Activated T-cell treated with anti-CD3 and anti-CD28 coated beads for 4 hours (primary cell): ENCODE measurements around the gene SLC16A7.
"Not testable (repeated sequence)": the region's sequence is repeated elsewhere in the genome, so short reads cannot be mapped to it uniquely, and the experiment has no call there.

Experiments
- DNase-seq: peaks from one replicate; pipeline ENCODE4 v3.0.0-alpha.2; 2020

SLC16A7 gene

DNA sequence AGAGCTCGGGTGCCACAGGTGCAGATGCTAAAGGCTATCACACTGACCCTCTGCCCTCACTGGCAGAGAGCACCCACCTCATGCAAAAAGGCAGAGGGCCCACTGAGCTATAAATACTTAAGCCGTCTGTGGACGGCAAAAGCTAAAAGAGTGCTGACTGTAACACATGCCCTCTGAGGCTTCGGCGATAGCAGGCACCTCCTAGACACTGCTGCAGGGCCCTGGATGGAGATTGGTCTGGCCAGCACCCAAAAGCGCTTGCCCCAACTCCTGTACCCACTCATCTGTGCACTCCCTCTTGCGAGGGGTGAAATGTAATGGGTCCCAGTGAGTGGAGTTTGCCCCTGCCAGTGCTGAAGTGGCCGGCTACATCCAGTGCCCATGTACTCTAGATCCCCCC lies 148.7 kb downstream of the SLC16A7 start:
- DNase-seq, result no peak

DNA sequence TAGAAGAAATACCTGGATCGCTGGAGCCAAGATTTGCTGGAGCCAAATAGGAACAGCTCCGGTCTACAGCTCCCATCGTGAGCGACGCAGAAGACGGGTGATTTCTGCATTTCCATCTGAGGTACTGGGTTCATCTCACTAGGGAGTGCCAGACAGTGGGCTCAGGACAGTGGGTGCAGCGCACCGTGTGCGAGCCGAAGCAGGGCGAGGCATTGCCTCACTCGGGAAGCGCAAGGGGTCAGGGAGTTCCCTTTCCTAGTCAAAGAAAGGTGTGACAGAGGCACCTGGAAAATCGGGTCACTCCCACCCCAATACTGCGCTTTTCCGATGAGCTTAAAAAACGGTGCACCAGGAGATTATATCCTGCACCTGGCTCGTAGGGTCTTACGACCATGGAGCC lies 155.3 kb downstream of the SLC16A7 start:
- DNase-seq, result not testable (repeated sequence)

DNA sequence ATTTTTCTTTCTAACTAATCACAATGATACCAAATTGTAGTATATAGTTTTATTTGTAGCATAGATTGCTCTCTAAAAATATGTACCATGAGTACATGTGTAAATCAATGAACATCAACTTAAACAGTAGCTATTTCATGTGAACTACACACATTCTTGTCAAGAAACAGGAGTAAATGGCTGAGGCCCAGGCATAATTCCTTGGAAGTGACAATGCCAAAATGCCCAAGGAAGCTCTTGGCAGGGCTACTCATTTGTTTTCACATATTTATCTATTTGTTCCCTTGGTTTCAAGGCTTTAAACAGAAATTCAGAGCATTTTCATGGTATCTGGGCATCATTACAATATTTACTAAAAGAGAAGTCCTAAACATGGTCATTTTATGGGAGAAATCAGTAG lies 165.7 kb downstream of the SLC16A7 start:
- no peak for DNase-seq

DNA sequence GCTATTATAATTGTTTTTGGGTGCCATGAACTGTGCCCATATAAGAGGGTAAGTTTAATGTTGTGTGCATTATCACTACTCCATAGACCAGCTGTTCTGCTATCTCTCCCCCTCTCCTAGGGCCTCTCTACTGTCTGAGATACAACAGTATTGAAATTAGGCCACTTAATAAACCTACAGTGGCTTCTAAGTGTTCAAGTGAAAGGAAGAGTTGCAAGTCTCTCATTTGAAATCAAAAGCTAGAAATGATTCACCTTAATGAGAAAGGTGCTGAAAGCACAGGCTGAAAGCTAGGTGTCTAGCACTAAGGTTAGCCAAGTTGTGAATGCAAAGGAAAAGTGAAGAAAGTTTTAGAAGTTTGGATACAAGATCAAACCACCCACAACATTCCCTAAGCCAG lies 168.0 kb downstream of the SLC16A7 start:
- no peak for DNase-seq

DNA sequence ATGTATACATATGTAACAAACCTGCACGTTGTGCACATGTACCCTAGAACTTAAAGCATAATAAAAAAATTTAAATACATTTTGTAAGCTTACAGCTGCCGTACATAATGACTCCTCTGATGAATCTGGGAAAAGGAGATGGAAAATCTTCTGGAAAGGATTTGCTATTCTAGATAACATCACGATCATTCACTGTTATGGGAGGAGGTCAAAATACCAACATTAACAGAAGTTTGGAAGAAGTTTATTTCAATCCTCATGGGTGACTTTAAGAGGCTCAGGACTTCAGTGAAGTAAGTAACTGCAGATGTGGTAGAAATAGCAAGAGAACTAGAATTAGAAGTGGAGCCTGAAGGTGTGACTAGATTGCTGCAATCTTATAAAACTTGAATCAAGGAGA lies 172.2 kb downstream of the SLC16A7 start:
- DNase-seq, result no peak

DNA sequence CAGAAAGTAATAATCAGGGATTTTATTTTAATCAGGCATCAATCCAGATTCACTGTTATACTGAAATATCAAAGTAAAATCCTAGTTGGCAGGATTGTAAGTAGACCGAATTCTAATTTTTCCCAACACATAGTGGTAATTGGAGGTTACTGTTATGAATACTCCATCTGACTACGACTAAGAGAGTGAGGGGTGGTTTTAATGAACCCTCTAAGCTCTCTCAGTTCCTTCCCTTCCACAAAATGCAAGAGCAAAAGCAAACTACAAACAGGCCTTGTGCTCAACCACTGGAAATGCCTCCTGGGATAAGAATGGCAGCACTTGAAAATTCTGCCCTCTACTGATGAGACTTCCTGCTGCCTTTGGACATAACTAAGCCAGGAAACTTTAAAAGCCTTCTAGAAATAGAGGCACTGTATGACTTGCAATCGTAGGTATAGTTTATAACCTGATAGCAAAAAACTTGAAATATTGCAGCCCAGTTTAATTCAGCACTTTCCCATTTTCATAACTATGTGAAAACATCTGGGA lies 184.8 kb downstream of the SLC16A7 start:
- DNase-seq, result no peak

DNA sequence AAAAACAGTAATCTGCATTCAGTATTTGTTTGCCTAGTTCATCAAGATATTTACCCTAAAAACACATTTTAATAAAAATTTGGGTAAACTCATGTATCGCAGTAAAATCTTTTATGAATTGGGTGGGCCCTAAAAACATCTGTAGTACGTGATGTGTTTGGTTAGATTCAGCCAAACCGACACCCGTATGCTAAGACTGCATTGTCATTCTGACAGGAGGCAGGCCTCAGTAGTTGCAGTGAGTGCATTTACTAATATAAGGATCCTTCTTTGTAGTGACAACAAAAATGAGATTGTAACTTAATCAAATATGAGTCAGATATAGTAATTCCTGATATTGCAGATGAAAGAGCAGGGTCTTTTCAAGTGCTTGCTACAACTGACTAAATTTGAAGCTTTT lies 191.8 kb downstream of the SLC16A7 start:
- no peak for DNase-seq

DNA sequence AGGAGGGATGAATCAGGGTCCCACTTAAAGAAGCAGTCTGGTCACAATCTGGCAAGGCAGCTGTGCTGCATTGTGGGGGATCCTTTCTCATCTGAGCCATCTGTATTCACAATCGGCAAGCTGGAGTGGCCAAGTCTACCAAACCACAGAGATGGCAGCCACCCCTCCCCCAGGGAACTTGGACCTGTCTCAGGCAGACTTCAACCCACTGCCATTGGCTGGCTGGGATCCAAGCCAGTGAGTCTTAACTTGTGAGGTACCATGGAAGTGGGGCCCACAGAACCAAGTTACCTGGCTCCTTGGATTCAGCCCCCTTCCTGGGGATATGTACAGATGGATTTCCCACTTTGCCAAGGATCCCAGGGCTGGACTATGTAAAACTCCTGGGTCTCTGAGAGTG lies 196.8 kb downstream of the SLC16A7 start:
- DNase-seq, result no peak

DNA sequence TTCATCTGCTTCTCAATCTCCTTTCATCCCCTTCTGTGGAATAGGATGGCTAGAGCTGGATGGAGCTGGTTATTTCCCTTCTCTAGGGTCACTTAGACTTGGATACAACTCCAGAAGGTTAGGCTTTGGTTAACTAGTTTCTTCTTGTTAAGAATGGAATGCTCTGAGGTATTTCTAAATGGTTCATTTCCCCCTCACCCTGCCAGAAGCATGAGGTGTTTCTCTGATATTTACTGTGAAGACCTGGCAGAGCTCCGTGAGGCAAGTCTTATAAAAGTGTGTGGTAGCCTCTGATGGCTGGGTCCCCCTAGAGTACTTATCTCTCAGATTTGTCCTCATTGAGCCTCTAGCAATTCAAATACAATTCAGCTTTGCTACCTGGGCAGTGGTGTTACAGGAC lies 207.9 kb downstream of the SLC16A7 start:
- no peak for DNase-seq

DNA sequence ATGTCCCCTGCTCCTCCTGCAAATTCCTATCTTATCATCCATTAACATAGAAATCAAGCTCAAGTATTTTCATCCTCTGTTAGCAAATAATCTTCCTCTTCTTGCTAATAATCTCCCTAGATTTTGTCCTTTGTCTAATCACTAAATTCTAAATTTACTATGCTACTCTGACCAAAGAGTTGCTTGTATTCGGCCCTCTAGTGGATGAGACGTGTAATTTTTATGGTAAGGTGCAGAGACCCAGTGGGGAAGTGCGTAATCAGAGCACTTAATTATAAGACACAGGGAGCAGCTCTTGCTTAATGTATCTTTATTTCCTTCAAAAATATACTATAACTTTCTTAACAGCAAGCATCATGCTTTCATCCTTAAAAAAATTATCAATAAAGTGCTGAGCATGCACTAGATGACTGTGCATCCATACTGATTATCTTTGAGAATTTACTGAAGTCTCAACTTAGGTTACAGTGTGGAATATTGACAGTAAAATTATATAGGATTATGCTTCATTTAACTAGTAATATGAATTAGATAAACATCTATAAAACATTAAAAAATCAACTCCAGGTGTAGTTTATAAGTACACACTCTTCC lies 212.6 kb downstream of the SLC16A7 start:
- no peak for DNase-seq

DNA sequence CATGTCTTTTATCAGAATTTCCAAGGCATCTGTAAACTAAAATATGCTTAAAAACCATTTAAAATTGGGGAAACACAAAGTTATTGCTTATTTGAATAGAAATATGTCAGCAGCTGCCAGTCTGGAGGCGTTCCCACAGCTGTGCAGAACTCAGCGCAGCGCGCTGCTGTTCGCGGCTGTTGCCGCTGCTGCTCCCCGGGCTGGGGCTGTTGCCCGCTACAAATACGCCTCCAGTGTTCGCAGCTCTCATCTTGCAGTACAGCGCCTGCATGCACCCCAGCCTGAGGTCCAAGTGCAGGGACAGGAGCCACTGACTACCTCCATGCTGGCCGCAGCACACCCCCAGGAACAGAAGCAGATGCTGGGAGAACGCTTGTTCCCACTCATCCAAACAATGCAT lies 216.2 kb downstream of the SLC16A7 start:
- no peak for DNase-seq

DNA sequence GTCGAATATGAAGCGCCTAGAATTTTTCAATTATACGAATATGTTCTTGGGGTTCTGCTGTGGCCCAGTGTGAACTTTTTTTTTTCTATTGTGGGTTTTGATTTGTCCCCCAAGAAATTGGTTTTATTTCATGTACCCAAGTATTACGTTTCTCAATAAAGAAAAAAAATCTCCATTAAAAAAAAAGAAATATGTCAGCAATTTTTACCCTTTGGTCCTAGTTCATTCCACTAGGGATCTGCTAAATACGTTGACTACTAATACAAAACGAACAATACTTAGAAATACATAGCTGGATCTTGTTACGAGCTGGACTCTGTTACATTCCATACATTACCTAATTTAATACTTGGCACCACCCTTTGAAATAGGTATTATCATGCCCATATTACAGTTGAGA lies 216.9 kb downstream of the SLC16A7 start:
- no peak for DNase-seq

DNA sequence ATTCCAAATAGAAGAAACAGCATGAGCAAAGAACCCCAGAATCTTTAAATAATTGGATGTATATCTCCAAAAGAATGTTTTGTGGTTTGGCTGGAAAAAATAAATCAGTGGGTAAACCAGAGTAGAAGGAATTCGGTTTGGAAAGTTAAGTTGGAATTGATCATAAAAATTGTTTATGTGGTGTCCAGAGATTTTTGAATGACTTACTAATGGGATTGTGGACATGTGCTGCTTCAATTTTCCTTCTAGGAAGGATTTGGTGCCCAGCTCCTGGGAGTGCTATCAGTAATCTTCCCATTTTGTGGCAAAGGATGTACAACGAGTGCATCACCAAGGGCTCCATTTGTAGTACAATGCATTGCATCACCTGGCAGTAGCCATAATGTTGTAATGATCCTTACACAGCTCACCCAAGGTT lies 224.8 kb downstream of the SLC16A7 start:
- DNase-seq, result no peak

DNA sequence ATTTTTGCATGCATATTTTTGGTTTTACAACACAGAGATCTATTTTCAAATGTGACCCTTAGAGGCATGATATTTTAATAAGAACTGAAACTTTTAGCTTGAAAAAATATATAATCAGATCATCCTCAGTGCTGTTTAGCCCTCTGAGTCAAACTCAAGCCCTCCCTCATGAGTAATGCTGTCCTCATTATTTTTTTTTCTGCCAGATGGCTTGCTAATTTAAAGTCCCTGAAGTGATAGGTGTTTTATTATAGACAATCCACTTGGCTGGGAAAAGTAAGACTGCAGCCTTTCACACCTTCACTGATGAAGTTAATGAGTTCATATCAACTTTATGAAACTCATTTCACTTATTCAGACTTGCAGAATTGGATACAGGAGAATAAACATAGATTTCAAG lies 227.7 kb downstream of the SLC16A7 start:
- DNase-seq, result no peak

DNA sequence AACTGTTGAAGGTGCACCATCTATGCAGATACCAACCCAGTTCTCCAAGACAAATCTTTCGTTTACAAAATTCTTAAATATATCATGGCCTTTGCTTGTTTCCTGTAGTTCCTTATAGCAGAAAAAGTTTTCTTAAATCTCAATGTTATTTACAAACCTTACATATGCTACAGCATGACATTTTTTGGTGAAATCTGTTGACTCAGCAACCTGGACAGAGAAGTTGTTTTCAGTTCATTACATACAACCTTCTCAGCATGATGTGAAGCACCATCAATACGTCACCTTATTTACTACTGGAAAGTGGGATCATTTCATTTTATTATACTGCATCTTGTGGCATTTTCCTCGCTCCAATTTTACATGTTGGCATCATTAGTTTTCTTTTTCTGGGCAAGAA lies 231.9 kb downstream of the SLC16A7 start:
- no peak for DNase-seq

DNA sequence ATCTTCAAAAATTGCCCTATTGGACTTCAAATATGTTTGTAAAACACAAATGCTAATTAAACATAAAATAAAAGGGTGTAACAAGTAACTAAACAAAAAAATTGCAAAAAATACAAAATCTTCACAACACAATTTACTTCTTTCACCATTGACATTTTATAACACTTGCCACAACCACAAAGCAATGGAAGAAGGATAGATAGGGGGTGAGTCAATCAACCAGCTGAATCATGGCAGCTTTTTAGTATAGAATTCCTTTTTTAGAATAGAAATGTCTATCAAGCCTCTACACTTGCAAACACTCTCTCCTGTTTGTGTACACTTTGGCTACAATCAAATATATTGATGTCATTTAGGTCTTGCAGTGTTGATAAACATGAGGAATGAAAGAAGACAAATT lies 232.7 kb downstream of the SLC16A7 start:
- no peak for DNase-seq

DNA sequence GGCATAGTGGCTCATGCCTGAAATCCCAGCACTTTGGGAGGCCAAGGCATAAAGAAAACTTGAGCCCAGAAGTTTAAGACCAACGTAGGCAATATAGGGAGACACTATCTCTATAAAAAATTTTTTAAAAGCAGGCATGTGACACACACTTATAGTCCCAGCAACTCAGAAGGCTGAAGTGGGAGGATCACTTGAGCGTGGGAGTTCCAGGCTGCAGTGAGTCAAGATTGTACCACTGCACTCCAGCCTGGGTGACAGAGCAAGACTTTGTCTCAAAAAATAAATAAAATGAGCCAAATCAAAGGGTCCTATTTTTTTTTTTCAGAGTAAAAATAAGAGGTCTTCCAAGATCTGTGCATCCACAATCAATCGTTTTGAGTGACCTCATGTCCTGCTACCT lies 237.6 kb downstream of the SLC16A7 start:
- DNase-seq, result no peak

DNA sequence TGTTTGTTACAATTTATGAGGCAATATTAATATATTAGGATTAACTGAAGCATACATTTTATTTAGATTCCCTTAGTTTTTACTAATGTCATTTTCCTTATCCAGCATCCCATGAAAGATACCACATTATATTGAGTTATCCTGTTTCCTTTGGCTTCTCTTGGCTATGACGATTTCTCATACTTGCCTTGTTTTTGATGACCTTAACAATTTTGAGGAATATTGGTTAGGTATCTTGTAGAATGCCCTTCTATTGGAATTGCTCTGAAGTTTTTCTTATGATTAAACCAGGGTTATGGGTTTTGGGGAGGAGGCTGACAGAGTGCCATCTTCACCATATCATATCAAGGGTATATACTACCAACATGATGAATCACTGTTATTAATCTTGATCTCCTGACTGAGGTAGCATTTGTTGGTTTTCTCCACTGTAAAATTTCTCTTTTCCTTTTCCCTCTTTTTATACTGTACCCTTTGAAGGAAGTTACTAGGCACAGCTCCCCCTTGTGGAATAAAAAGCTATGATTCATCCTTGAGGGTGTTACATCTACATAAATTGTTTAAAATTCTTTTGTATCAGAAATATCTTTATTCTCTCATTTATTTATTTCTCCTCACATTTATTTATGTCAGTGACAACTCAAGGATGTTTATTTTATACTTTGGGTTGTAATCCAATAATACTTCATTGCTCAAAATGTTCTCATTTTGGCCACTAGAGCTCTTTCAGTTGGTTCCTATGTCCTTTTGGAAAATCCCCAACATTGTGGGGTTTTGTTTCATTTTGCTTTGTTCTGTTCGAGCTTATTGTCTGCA lies 239.0 kb downstream of the SLC16A7 start:
- DNase-seq, result no peak
